IMR-90 (cell line): ENCODE measurements around the gene LCE2C. TPM values are rescaled to one million over a fixed set of nuclear protein-coding genes. Genes with fewer than 3 reads are reported as not detected.

Source experiments
- ATAC-seq: fragments of 200-7000 bp; cut with Tn5 transposase; 2 replicates; pipeline ENCODE4 v1.9.1; 2020; ENCODE audit warnings: low read depth, mild to moderate bottlenecking, moderate library complexity
- BruUV-seq: library from RNA; stranded (reverse); fragments of 400-500 nt; replicated peaks from 2 replicates; lab custom pipeline; 2021; lab: Mats Ljungman, UMichigan
- CTCF ChIA-PET: fragments of 300-600 bp; formaldehyde crosslinking; extraction: SDS; loops from one replicate; lab custom pipeline; 2021; ENCODE audit warnings: antibody characterized with exemption; lab: Yijun Ruan, JAX
- POLR2A ChIA-PET: fragments of 300-600 bp; sonication (Branson Sonifier 250); formaldehyde crosslinking; loops from one replicate; lab custom pipeline; 2022; ENCODE audit warnings: antibody characterized with exemption; ENCODE audit not compliant: unreplicated experiment; lab: Charles Lee
- DNase-seq: peaks from one replicate; pipeline ENCODE4 v3.0.0; 2013
- H2AFZ ChIP-seq: replicated peaks from 2 replicates; pipeline ENCODE3; 2013; ENCODE audit warnings: low read length, mild to moderate bottlenecking; ENCODE audit not compliant: poor library complexity
- H2AK5ac ChIP-seq: 2 replicates; pipeline ENCODE4 v1.6.1; 2013; ENCODE audit warnings: low read depth, low read length, inconsistent platforms
- H2AK9ac ChIP-seq: replicated peaks from 2 replicates; pipeline ENCODE3; 2013; ENCODE audit warnings: mild to moderate bottlenecking, low read depth, low read length, moderate library complexity; ENCODE audit not compliant: poor library complexity
- H2BK120ac ChIP-seq: 2 replicates; pipeline ENCODE4 v1.6.1; 2013; ENCODE audit warnings: low read depth, low read length, inconsistent platforms
- H2BK15ac ChIP-seq: 3 replicates; pipeline ENCODE4 v1.6.1; 2013; ENCODE audit warnings: low read depth, low read length, inconsistent platforms
- H2BK20ac ChIP-seq: 2 replicates; pipeline ENCODE4 v1.6.1; 2013; ENCODE audit warnings: low read depth, mild to moderate bottlenecking, inconsistent platforms, low read length, moderate library complexity
- H2BK5ac ChIP-seq: 2 replicates; pipeline ENCODE4 v1.6.1; 2013; ENCODE audit warnings: mild to moderate bottlenecking, low read depth, low read length, inconsistent platforms; ENCODE audit not compliant: poor library complexity, severe bottlenecking
- H3K14ac ChIP-seq: replicated peaks from 2 replicates; pipeline ENCODE4 v1.6.1; 2013; ENCODE audit warnings: low read depth, low read length, inconsistent platforms
- H3K18ac ChIP-seq: 2 replicates; pipeline ENCODE4 v1.6.1; 2013; ENCODE audit warnings: low read depth, low read length, control low read depth
- H3K23ac ChIP-seq: 2 replicates; pipeline ENCODE4 v1.6.1; 2013; ENCODE audit warnings: low read depth, low read length, inconsistent platforms
- H3K27ac ChIP-seq: 2 replicates; pipeline ENCODE4 v1.5.1; 2013; ENCODE audit warnings: mild to moderate bottlenecking, control low read depth, low read length; ENCODE audit not compliant: insufficient read depth
- H3K27me3 ChIP-seq: 2 replicates; pipeline ENCODE4 v1.6.1; 2013; ENCODE audit warnings: low read length; ENCODE audit not compliant: control insufficient read depth, insufficient read depth
- H3K36me3 ChIP-seq: 2 replicates; pipeline ENCODE4 v1.6.1; 2013; ENCODE audit warnings: low read length, mixed read lengths; ENCODE audit not compliant: control insufficient read depth, insufficient read depth
- H3K4ac ChIP-seq: 2 replicates; pipeline ENCODE4 v1.6.1; 2013; ENCODE audit warnings: low read depth, low read length, inconsistent platforms
- H3K4me1 ChIP-seq: 2 replicates; pipeline ENCODE4 v1.6.1; 2013; ENCODE audit warnings: low read length, mixed read lengths; ENCODE audit not compliant: control insufficient read depth, insufficient read depth
- H3K4me2 ChIP-seq: 2 replicates; pipeline ENCODE4 v1.6.1; 2013; ENCODE audit warnings: low read depth, mild to moderate bottlenecking, control low read depth, low read length, moderate library complexity
- H3K4me3 ChIP-seq: 2 replicates; pipeline ENCODE4 v1.5.1; 2013; ENCODE audit warnings: low read depth, mild to moderate bottlenecking, control low read depth, low read length, moderate library complexity; ENCODE audit not compliant: insufficient read depth
- H3K56ac ChIP-seq: 2 replicates; pipeline ENCODE4 v1.6.1; 2013; ENCODE audit warnings: low read length, inconsistent platforms; ENCODE audit not compliant: insufficient read depth; ENCODE audit errors: extremely low read depth
- H3K79me1 ChIP-seq, 2 experiments: 2 replicates each; pipeline ENCODE4 v1.6.1; 2013; ENCODE audit warnings: low read length in 2 of 2, inconsistent platforms in 1 of 2, low read depth in 1 of 2
- H3K9ac ChIP-seq: 2 replicates; pipeline ENCODE4 v1.6.1; 2013; ENCODE audit warnings: low read depth, low read length, control low read depth
- H3K9me1 ChIP-seq: 2 replicates; pipeline ENCODE4 v1.6.1; 2013; ENCODE audit warnings: low read length, inconsistent platforms; ENCODE audit not compliant: insufficient read depth
- H3K9me3 ChIP-seq: 2 replicates; pipeline ENCODE4 v1.6.1; 2013; ENCODE audit warnings: low read length; ENCODE audit not compliant: control insufficient read depth, insufficient read depth
- H4K20me1 ChIP-seq: 2 replicates; pipeline ENCODE4 v1.6.1; 2013; ENCODE audit warnings: low read length, inconsistent platforms; ENCODE audit not compliant: insufficient read depth
- H4K5ac ChIP-seq: 2 replicates; pipeline ENCODE4 v1.6.1; 2013; ENCODE audit warnings: mild to moderate bottlenecking, low read depth, low read length, control low read depth
- H4K8ac ChIP-seq, 2 experiments: 2 replicates each; pipeline ENCODE4 v1.6.1; 2013; ENCODE audit warnings: low read depth in 2 of 2, low read length in 2 of 2, control low read depth in 1 of 2, inconsistent platforms in 1 of 2
- H4K91ac ChIP-seq: 2 replicates; pipeline ENCODE4 v1.6.1; 2013; ENCODE audit warnings: low read depth, low read length, inconsistent platforms; ENCODE audit not compliant: insufficient read depth
- CEBPB ChIP-seq: IDR thresholded peaks from 2 replicates; pipeline ENCODE4 v1.6.1; 2012; ENCODE audit warnings: low read depth, low read length, improper control_type of control experiment
- ELK1 ChIP-seq: fragments of 150-350 bp; IDR thresholded peaks from 2 replicates; pipeline ENCODE4 v1.6.1; 2016; ENCODE audit warnings: low read depth, mild to moderate bottlenecking, low read length, moderate library complexity, borderline replicate concordance
- MAZ ChIP-seq: IDR thresholded peaks from 2 replicates; pipeline ENCODE4 v1.6.1; 2012; ENCODE audit warnings: low read depth, mild to moderate bottlenecking, low read length, improper control_type of control experiment, moderate library complexity, borderline replicate concordance
- MXI1 ChIP-seq: IDR thresholded peaks from 2 replicates; pipeline ENCODE4 v1.6.1; 2012; ENCODE audit warnings: low read depth, mild to moderate bottlenecking, low read length, moderate library complexity, borderline replicate concordance
- RFX5 ChIP-seq: IDR thresholded peaks from 2 replicates; pipeline ENCODE4 v1.8.0; 2012; ENCODE audit warnings: low read depth, mild to moderate bottlenecking, low read length, moderate library complexity
- SMC3 ChIP-seq: fragments of 150-350 bp; IDR thresholded peaks from 2 replicates; pipeline ENCODE4 v1.6.1; 2016; ENCODE audit warnings: low read depth, mild to moderate bottlenecking, antibody characterized with exemption, low read length, moderate library complexity
- WGBS, 2 experiments: methylation state at CpG; one replicate each; pipeline versions ENCODE4 v1.1.5 to v1.1.7; 2013; ENCODE audit warnings: missing lambda C conversion rate in 2 of 2; ENCODE audit not compliant: insufficient read length in 1 of 2; ENCODE audit errors: extremely low coverage in 2 of 2; 5-methylcytosine and 5-hydroxymethylcytosine counted together
- dilution Hi-C: fragments of 300-500 bp; cut with HindIII; formaldehyde crosslinking; loops from one replicate; pipeline ENCODE4 v1.14.3; 2018; ENCODE audit warnings: low sequenced_read_pairs; ENCODE audit not compliant: unreplicated experiment
- in situ Hi-C: fragments of 300-500 bp; cut with MboI; formaldehyde crosslinking; loops from 3 replicates; pipeline ENCODE4 v1.14.3; 2019; ENCODE audit warnings: low sequenced_read_pairs, inconsistent platforms, mixed read lengths
- intact Hi-C: fragments of 100-400 bp; cut with micrococcal nuclease; formaldehyde crosslinking; loops from 2 replicates; pipeline ENCODE4 v1.10.0; 2022
- polyA plus RNA-seq, 3 experiments: library from polyadenylated mRNA; depleted of rRNA; stranded (reverse); fragments of >200 nt; gene quantifications; 2 replicates each; pipeline ENCODE4 v1.2.3, GENCODE V29; 2012; ENCODE audit warnings: low replicate concordance in 1 of 3
- total RNA-seq: library from RNA; depleted of rRNA; stranded (reverse); fragments of >200 nt; gene quantifications from 2 replicates; pipeline ENCODE4 v1.2.3, GENCODE V29; 2012

Gene LCE2C
- total and polyA plus RNA-seq, 2 of the 4 experiments (the other 2 are of a cell fraction): not detected

- no peak overlapping the region for H3K4ac ChIP-seq
- no peaks in the 10 kb centered on the region; the same call in 1 of the 2 replicates for H3K27me3 ChIP-seq
- no peaks in the 10 kb centered on the region for H3K36me3 ChIP-seq
- no peak overlapping the region for H3K23ac ChIP-seq
- POLR2A ChIA-PET: no interaction called here
- H4K20me1 ChIP-seq: no peaks in the 10 kb centered on the region
- dilution Hi-C loops: no loop called here
- no peak overlapping the region for H3K4me3 ChIP-seq
- no peak overlapping the region for H4K91ac ChIP-seq
- H2AFZ ChIP-seq: no peak overlapping the region
- no peak overlapping the region for H2BK15ac ChIP-seq
- H3K9me3 ChIP-seq: no peaks in the 10 kb centered on the region
- no peaks in the 10 kb centered on the region for H3K79me1 ChIP-seq
- ATAC-seq: no peak
- H2AK9ac ChIP-seq: no peak overlapping the region
- DNase-seq: no peak
- no peak overlapping the region for H2AK5ac ChIP-seq
- no peak overlapping the region for H3K14ac ChIP-seq
- BruUV-seq: no TSS peak
- intact Hi-C loops: no loop called here
- no peak overlapping the region for H2BK120ac ChIP-seq
- H4K5ac ChIP-seq: no peak overlapping the region
- H2BK5ac ChIP-seq: no peak overlapping the region
- CTCF ChIA-PET: no interaction called here
- H3K27ac ChIP-seq: no peak overlapping the region
- 83% methylated on average over 4 of the region's 5 CpGs; no CpG with 5 or more reads in 1 of the 2 experiments for WGBS, 2 experiments
- H3K18ac ChIP-seq: no peak overlapping the region
- no peak overlapping the region for H2BK20ac ChIP-seq
- no peaks in the 10 kb centered on the region for H3K9me1 ChIP-seq
- no peak overlapping the region for H3K4me2 ChIP-seq
- no peak for TF ChIP-seq SMC3
- TF ChIP-seq CEBPB: no peak
- no peak for TF ChIP-seq MAZ
- TF ChIP-seq RFX5: no peak
- no peak for TF ChIP-seq MXI1
- no peak for TF ChIP-seq ELK1
- H3K56ac ChIP-seq: no peak overlapping the region
- no peak overlapping the region for H4K8ac ChIP-seq
- H3K4me1 ChIP-seq: no peaks in the 10 kb centered on the region
- in situ Hi-C loops: loop anchor here (25.0 kb wide), 1 partner anchor 545 kb away; the partner anchor contains the start of genes LELP1 and PRR9
- no peak overlapping the region for H3K9ac ChIP-seq
Observed at GRCh38 chr1:152667648-152668047, 7.4 kb upstream of the LCE2C start.
